Muscle of leg (tissue), 11 donors: ENCODE measurements around the gene ITGB4. TPM values are rescaled to one million over a fixed set of nuclear protein-coding genes. Genes with fewer than 3 reads are reported as not detected.

ENCODE experiments used
- DNase-seq: peaks from one replicate; pipeline ENCODE4 v3.0.0; 2013
- H3K27ac ChIP-seq: one replicate; pipeline ENCODE4 v1.5.1; 2013; ENCODE audit warnings: mild to moderate bottlenecking, low read length, control low read depth
- H3K27me3 ChIP-seq: one replicate; pipeline ENCODE4 v1.6.1; 2013; ENCODE audit warnings: low read length; ENCODE audit not compliant: control insufficient read depth, insufficient read depth
- H3K36me3 ChIP-seq: one replicate; pipeline ENCODE4 v1.6.1; 2013; ENCODE audit warnings: low read length; ENCODE audit not compliant: control insufficient read depth, insufficient read depth
- H3K4me1 ChIP-seq: one replicate; pipeline ENCODE4 v1.6.1; 2013; ENCODE audit warnings: low read length; ENCODE audit not compliant: control insufficient read depth, insufficient read depth
- H3K4me3 ChIP-seq: one replicate; pipeline ENCODE4 v1.5.1; 2013; ENCODE audit warnings: low read length, control low read depth
- H3K9me3 ChIP-seq: replicated peaks from 2 replicates; pipeline ENCODE4 v1.6.1; 2013; ENCODE audit warnings: low read depth, low read length; ENCODE audit not compliant: control insufficient read depth
- WGBS: methylation state at CpG from one replicate; pipeline ENCODE4 v1.1.5; 2013; ENCODE audit warnings: missing lambda C conversion rate; ENCODE audit not compliant: insufficient coverage; 5-methylcytosine and 5-hydroxymethylcytosine counted together
- polyA plus RNA-seq, 8 donors: library from polyadenylated mRNA; unstranded; fragments of 120-200 nt; gene quantifications; one replicate each; pipeline versions ENCODE4 v1.2.1 to v1.2.3, GENCODE V29; 2013; ENCODE audit warnings: inconsistent platforms in 1 of 8, low replicate concordance in 1 of 8; ENCODE audit not compliant: insufficient read length in 8 of 8, insufficient read depth in 1 of 8
- total RNA-seq: library from RNA; stranded (reverse); fragments of 120-200 nt; gene quantifications from one replicate; pipeline ENCODE4 v1.2.4, GENCODE V29; 2013

ITGB4 gene
- total and polyA plus RNA-seq, 9 donors, result 1.6 to 16.7 (median 6.3) TPM

DNA sequence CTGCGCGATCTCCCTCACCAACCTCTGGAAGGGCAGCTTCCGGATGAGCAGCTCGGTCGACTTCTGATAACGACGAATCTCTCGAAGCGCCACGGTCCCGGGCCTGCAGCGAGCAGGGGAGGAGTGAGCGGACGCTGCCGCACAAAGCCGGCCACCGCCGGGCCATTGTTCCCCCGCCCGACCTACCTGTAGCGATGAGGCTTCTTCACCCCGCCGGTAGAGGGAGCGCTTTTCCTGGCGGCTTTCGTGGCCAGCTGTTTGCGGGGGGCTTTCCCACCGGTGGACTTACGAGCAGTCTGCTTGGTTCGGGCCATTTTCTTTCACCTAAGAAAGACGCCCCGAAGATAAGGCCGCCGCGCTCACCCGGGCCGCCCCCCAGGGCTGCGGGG, 57.6 kb downstream of the ITGB4 start:
- Histone ChIP-seq H3K27ac (peak overlapping the region; percentile 95), H3K4me1 (peaks cover 31% of the 10 kb centered on the region), H3K4me3 (peak overlapping the region; percentile 73), H3K36me3 (peaks cover 41% of the 10 kb centered on the region), H3K27me3 (no peaks in the 10 kb centered on the region), H3K9me3 (no peaks in the 10 kb centered on the region)
- under 1% methylated on average over 33 of the region's 38 CpGs for WGBS
- DNase-seq, result no peak

GRCh38 chr17:75779250-75779986, 58.2 kb downstream of the ITGB4 start:
- peak; percentile 100 for DNase-seq
- H3K4me1 ChIP-seq, result peaks cover 31% of the 10 kb centered on the region

DNA sequence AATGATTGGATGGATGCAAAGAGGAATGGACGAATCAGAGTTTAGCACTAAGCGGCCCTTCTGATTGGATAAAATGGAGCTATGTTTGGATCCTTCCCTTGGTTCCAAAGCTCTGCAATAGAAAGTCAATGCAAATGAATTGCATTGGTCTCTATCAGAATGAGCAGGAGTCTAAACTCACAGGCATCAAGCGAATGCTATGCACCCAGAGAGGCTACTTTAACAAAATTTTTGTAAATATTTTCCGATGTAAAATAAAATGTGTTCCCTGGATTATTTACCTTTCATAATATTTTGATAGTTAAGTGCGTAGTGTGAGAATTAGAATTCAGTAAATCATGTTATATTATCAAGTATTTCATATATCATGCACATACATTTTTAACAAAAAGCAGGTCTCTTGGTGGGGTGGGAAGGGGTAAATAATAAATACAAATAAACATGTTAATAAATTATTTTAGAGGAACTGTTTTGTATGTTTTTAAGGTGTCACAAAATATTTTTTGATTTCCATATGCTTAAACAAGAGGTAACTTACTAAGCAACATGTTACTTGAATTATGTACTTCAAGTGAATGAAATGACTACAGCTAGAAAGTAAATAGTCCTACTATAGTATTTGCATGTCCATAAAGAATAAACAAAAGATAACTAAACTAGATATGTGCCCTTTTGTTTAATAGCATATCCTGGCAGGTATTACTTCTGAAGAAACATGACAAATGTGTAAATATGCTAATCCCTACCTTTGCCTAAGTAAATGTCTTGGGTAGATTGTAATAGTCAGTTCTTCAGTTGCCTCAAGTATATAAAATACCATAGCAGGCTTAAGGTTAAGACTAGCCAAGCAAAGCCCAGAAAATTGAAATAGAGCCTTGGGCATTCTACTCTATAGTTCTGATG, 59.0 kb downstream of the ITGB4 start:
- DNase-seq, result no peak
- no peaks in the 10 kb centered on the region for H3K9me3 ChIP-seq
- peak overlapping the region; percentile 77 for H3K27ac ChIP-seq
- H3K4me1 ChIP-seq, result peaks cover 25% of the 10 kb centered on the region
- WGBS, result 0% methylated on average over 1 of the region's 5 CpGs
- peaks cover 27% of the 10 kb centered on the region for H3K36me3 ChIP-seq
- no peak overlapping the region for H3K4me3 ChIP-seq
- H3K27me3 ChIP-seq, result no peaks in the 10 kb centered on the region

More at GRCh38 chr17:75779250-75779986, 58.2 kb downstream of the ITGB4 start:
- Histone ChIP-seq H3K27me3 (no peaks in the 10 kb centered on the region), H3K4me3 (peak overlapping the region; percentile 73), H3K27ac (peak overlapping the region; percentile 95), H3K36me3 (peaks cover 35% of the 10 kb centered on the region), H3K9me3 (no peaks in the 10 kb centered on the region)
- WGBS, result 0% methylated on average over 75 of the region's 84 CpGs

- Histone ChIP-seq H3K9me3 (no peaks in the 10 kb centered on the region), H3K36me3 (peaks cover 12% of the 10 kb centered on the region), H3K27me3 (no peaks in the 10 kb centered on the region), H3K4me1 (peaks cover 25% of the 10 kb centered on the region), H3K27ac (peak overlapping the region; percentile 98), H3K4me3 (no peak overlapping the region)
- peak; percentile 83 for DNase-seq
- WGBS, result no CpG with 5 or more reads among the region's 6 CpGs
These were observed 62.0 kb downstream of the ITGB4 start for GRCh38 chr17:75783069-75783783.

GRCh38 chr17:75783803-75784472, 62.7 kb downstream of the ITGB4 start:
- H3K4me3 ChIP-seq, result peak overlapping the region; percentile 63
- H3K4me1 ChIP-seq, result peaks cover 25% of the 10 kb centered on the region
- 55% methylated on average over 16 of the region's 20 CpGs for WGBS

DNA sequence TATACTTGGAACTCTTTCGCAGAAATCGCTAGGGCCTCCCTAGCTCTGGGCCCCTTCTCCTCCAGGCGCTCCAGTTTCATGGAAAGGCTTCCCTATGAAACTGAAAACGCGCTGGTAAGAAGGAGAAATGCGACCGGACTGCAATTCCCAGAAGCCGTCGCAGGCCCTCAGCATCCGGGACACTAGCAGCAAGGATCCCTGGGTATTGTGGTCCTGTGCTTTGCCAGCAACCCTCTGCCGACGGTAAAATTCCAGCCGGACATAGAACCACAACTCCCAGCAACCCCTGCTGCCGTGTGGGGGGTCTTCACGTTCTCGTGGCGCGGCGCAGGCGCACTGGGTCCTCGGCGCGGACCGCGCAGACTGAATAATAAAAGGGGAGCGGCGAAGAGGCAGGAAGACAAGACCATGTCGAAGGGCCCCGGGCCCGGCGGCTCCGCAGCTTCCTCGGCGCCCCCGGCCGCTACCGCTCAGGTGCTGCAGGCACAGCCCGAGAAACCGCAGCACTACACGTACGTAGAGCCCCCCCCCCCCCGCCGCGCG, 63.3 kb downstream of the ITGB4 start, which contains the start of gene UNK:
Gene UNK, plus strand, starts transcription at position 334 of the 543 bp plus-strand sequence. Its CDS starts 75 bp downstream, at position 409.
- H3K36me3 ChIP-seq, result peaks cover 4% of the 10 kb centered on the region
- peaks cover 25% of the 10 kb centered on the region for H3K4me1 ChIP-seq
- no peaks in the 10 kb centered on the region for H3K27me3 ChIP-seq
- peak within 1 kb of the TSS; percentile 98 for H3K27ac ChIP-seq
- H3K9me3 ChIP-seq, result no peaks in the 10 kb centered on the region
- peak within 1 kb of the TSS; percentile 63 for H3K4me3 ChIP-seq
- DNase-seq, result peak; percentile 100
- 2% methylated on average over 11 of the region's 45 CpGs for WGBS

More at GRCh38 chr17:75783803-75784472, 62.7 kb downstream of the ITGB4 start:
- H3K36me3 ChIP-seq, result peaks cover 5% of the 10 kb centered on the region
- peak; percentile 75 for DNase-seq
- peak overlapping the region; percentile 98 for H3K27ac ChIP-seq
- no peaks in the 10 kb centered on the region for H3K9me3 ChIP-seq
- no peaks in the 10 kb centered on the region for H3K27me3 ChIP-seq

DNA sequence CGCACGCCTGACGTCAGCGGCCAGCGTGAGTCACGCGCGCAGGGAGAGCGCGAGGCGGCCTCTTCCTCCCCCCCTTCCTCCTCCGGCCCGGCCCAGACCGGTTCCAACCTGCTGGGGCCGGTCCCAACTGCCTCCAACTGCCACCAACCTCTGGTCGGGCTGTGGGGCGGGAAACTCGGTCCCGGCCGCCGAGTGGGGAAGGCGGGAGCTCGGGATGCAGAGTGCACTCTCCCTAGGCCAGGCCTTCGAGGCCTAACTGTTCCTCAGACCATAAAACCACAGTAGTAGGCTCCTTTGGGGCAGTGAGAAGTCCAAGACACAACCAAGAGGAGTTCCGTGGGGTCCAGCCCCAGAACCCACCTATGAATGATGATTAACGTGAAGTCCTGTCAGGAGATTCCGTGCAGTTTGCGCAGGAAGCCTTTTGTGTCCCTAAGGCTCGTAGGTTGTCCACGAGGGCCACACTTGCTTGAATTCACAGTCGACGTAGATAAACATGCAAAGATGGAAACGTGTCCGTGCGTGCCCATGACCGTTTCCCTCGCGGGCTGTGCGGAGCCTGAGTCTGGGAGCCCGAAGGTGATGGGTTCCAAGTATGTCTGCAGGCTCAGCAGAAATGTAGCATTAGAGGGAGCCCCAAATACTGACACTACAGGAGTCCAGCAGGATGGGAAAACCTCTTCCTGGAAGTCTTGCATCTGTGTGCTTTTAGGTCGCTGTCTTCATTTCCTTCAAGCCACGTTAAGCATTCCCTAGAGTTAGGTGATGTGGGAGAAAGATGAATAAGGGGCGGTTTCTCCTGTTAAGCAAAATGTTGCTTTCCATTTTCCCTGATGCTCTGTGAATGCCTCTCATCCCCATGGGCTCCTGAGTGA, 64.0 kb downstream of the ITGB4 start:
- peak overlapping the region; percentile 98 for H3K27ac ChIP-seq
- 3% methylated on average over 27 of the region's 43 CpGs for WGBS
- no peaks in the 10 kb centered on the region for H3K27me3 ChIP-seq
- H3K4me1 ChIP-seq, result peaks cover 25% of the 10 kb centered on the region
- peak overlapping the region; percentile 63 for H3K4me3 ChIP-seq
- H3K9me3 ChIP-seq, result no peaks in the 10 kb centered on the region
- peak; percentile 98 for DNase-seq
- peaks cover 4% of the 10 kb centered on the region for H3K36me3 ChIP-seq

- Histone ChIP-seq H3K4me3 (no peak overlapping the region), H3K9me3 (no peaks in the 10 kb centered on the region), H3K4me1 (peaks cover 10% of the 10 kb centered on the region), H3K27ac (no peak overlapping the region), H3K27me3 (no peaks in the 10 kb centered on the region), H3K36me3 (peaks cover 21% of the 10 kb centered on the region)
- WGBS, result no CpG with 5 or more reads among the region's 6 CpGs
- no peak for DNase-seq
These were observed 70.0 kb downstream of the ITGB4 start for GRCh38 chr17:75791254-75791653.
